Measurements from ENCODE around the gene PTPRU.

Gene PTPRU

DNA sequence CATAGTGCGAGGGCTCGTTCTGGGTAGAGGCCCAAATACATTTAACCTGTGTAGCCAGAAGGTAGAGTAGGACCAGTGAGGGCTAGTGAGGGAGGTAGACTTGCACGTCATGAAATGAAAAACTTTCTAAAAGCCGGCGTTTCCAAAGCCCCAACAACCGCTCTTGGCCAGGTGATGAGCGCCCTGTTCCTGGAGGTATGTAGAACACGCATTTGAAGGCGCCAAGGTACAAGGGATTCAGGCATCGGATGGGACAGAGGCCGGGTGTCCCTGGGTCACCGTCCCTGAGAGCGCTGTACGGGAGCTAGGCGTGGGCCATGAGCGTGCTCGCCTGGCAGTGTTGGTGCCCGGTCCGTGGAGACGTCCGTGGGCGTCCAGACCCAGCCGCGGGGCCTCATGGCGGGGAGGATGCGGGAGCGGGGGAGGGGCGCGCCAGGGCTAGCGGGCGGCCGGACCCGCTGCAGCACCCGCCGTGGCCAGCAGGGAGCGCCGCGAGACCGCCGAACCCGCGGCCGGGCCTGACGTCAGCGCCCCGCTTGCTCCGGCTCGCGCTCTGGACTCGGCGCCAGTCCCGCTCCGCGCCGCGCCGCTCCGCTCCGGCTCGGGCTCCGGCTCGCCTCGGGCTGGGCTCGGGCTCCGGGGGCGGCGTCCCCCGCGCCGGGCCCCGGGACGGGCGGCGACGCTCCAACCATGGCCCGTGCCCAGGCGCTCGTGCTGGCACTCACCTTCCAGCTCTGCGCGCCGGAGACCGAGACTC lies at the start of gene PTPRU:
Gene PTPRU (plus strand): TSS at position 568 of the 757 bp plus-strand sequence. CDS start 123 bp downstream, at position 691.
- no peak for TF ChIP-seq JUND (IDR thresholded peaks at IDR 0.05; ENCODE audit: low read depth)
- in situ Hi-C loops (cut with HindIII; ENCODE audit: low pct_unique_long_range_greater_than_20kb, low sequenced_read_pairs), result no loop called here
- peak; percentile 65 to 83 for DNase-seq (ENCODE audit: low read depth in 1 of 2, low spot score in 1 of 2)

DNA sequence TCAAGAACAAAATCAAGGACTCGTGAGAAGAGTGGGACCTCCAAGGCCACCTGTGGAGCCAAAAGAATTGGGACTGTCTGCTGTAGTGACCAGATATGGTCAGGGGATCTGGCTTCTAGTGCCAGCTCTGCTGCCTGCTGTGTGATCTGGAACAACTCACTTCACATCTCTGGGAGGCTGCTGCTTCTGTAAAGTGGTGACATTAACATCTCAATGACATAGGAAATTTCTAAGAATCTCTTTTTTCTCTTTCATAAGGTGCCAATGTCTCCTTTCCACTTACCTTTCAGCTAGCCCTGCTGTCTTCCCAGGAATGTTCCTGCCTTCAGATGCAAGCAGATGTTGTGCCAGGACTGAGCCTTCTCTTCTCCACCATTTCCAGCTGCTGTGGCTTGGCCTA lies 49.6 kb upstream of the PTPRU start:
- in situ Hi-C loops (cut with HindIII; ENCODE audit: low pct_unique_long_range_greater_than_20kb, low sequenced_read_pairs), result no loop called here
- DNase-seq (ENCODE audit: low read depth in 1 of 2, low spot score in 1 of 2), result no peak
- no peak for TF ChIP-seq JUND (IDR thresholded peaks at IDR 0.05; ENCODE audit: low read depth)

DNA sequence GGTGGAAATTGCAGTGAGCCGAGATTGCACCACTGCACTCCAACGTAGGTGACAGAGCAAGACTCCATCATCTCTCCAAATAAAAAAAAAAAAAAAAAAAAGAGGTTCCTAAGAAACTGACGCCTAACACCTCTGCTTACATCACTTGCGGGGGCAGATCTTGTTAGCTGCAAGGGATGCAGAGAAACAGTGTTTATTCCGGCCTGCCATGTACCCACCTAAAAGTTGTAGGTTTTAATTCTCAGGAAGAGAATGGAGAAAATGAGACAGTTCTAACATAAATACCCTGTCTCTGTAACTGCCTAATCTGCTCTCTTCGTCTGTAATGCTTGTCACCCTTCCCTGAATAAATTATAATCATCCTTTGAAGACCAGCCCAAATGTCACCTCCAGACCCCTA lies 45.6 kb upstream of the PTPRU start:
- no peak for DNase-seq (ENCODE audit: low read depth in 1 of 2, low spot score in 1 of 2)
- in situ Hi-C loops (cut with HindIII; ENCODE audit: low pct_unique_long_range_greater_than_20kb, low sequenced_read_pairs), result no loop called here
- no peak for TF ChIP-seq JUND (IDR thresholded peaks at IDR 0.05; ENCODE audit: low read depth)

DNA sequence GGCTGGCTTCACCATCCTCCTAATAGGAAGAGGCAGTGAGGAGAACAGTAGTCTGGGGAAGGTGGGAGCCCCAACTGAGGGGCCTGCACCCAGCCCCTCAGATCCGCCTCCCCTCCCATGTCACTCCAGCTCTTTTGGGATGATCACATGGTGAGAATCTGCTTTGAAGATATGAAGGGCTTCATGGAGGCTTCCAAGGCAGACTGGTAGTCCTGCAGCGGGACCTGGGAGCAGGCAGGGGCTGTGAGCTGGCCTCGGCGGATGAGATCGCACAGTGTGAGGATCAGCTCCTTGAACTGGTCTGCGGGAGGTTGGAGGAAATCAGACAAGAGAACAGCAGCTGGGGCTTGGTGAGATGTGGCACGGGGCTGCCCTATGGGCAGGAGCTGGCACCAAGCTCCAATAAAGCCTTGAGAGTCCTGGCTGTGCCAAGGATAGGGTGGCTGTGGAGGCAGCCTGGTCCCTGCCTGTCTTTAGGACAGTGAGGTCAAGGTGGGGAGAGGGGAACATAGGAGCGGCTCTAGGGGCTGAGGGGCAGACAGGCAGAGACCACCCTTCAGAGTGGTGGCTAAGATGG lies 42.4 kb upstream of the PTPRU start:
- no peak for TF ChIP-seq JUND (IDR thresholded peaks at IDR 0.05; ENCODE audit: low read depth)
- DNase-seq (ENCODE audit: low read depth in 1 of 2, low spot score in 1 of 2), result no peak
- in situ Hi-C loops (cut with HindIII; ENCODE audit: low pct_unique_long_range_greater_than_20kb, low sequenced_read_pairs), result no loop called here

DNA sequence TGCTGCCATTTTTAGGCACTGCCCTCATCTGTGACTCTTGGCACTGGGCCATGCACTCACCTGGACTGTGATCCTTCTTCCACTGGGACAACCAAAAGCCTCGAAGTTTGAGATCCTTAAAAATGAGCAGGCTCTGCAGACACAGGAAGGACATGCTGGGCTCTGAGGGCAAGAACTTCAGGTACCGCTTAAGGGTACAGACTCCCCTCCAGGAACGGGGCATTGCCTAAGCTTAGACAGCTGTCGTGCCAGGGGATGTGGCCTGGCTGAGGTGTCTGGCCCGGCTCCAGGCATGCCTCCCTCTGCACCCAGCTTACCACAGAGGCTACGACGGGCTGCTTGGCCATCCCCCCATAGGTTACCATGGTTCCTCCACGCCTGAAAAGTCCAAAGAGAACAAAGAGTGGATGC lies 40.4 kb upstream of the PTPRU start:
- no peak for TF ChIP-seq JUND (IDR thresholded peaks at IDR 0.05; ENCODE audit: low read depth)
- DNase-seq (ENCODE audit: low read depth in 1 of 2, low spot score in 1 of 2), result no peak
- in situ Hi-C loops (cut with HindIII; ENCODE audit: low pct_unique_long_range_greater_than_20kb, low sequenced_read_pairs), result no loop called here

DNA sequence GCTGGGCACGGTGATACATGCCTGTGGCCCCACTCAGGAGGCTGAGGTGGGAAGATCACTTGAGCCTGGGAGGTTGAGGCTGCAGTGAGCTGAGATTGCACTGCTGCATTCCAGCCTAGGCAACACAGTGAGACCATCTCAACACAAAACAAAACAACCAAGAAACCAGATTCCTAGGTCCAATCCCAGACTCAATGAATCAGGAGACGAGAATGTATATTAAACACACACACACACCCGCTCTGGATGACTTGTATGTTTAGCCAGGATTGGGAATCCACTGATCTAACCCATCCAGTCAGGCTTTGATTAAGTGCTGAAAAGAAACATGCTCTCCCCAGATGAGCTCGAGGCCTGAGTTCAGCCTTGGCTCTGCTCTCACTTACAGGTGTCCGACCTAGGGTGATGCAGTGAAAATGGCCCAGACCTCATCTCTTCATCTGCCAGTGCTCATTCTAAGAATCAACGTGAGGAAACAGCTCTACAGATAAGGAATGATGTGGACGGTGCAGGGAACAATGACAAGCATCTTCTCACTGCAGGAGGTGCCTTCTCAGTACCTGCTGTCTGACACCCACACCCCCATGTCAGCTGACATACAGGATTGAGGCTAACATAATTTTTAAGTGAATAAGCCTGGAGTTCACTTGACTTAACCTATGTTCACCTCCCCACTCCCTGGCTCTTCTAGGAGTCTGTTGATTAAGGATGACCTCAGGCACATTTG lies 39.3 kb upstream of the PTPRU start:
- no peak for TF ChIP-seq JUND (IDR thresholded peaks at IDR 0.05; ENCODE audit: low read depth)
- no peak for DNase-seq (ENCODE audit: low read depth in 1 of 2, low spot score in 1 of 2)
- in situ Hi-C loops (cut with HindIII; ENCODE audit: low pct_unique_long_range_greater_than_20kb, low sequenced_read_pairs), result no loop called here

DNA sequence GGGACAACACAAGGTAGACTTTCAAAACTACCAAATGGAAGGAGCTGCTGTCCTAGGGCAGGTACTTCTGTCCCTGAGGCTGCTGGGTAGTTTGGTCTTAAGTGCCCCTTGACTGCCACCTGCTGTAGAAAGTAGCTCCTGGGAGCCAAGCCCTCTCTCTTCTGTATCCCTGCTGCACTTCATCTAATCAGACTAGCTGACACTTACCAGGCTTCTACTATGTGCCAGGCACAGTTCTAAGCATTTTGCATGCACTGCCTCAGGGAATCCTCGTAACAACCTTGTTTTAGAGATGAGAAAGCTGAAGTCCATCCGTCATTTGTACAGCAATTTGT lies 38.8 kb upstream of the PTPRU start:
- in situ Hi-C loops (cut with HindIII; ENCODE audit: low pct_unique_long_range_greater_than_20kb, low sequenced_read_pairs), result no loop called here
- no peak for TF ChIP-seq JUND (IDR thresholded peaks at IDR 0.05; ENCODE audit: low read depth)
- peak; percentile 19 to 65 for DNase-seq (ENCODE audit: low read depth in 1 of 2, low spot score in 1 of 2)

DNA sequence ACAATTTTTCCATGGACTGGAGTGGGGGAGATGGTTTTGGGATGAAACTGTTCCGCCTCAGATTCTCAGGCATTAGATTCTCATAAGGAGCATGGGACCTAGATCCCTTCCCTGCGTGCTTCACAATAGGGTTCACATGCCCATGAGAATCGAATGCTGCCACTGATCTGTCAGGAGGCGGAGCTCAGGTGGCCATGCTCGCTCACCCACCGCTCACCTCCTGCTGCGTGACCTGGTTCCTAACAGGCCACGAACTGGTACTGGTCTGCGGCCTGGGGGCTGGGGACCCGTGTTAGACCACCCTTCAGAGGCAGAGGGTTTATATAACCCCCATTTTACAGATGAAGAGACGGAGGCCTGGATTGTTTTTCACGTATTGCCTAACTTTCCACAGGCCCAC lies 38.3 kb upstream of the PTPRU start:
- no peak for TF ChIP-seq JUND (IDR thresholded peaks at IDR 0.05; ENCODE audit: low read depth)
- in situ Hi-C loops (cut with HindIII; ENCODE audit: low pct_unique_long_range_greater_than_20kb, low sequenced_read_pairs), result no loop called here
- no peak for DNase-seq (ENCODE audit: low read depth in 1 of 2, low spot score in 1 of 2)

DNA sequence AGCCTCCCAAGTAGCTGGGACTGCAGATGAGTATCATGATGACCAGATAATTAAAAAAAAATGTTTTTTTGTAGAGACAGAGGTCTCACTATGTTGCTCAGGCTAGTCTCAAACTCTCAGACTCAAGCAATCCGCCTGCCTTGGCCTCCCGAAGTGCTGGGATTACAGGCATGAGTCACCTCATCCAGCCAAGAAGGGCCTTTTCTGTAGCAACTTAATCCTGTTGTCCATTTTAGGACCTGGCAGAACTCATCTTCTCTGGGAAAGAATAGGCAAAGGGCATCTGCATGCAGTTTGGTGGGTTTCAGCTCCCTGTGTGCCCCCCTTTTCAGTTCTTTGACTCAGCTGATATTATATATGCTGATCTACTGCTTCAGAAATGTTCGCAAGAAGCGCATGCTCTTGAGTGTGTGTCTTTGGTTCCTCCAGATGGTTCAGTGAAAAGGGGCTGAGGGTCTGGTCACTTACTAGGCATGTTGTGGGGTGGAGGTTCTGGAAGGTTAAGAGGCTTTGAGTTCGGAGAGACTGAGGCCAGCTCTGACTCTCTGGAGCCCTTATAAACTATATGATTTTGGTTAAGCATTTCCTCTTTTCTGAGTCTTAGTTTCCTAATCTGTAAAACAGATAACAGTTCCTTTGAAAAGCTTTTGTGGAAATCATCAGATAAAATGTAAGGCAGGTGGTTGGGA lies 35.3 kb upstream of the PTPRU start:
- in situ Hi-C loops (cut with HindIII; ENCODE audit: low pct_unique_long_range_greater_than_20kb, low sequenced_read_pairs), result no loop called here
- no peak for TF ChIP-seq JUND (IDR thresholded peaks at IDR 0.05; ENCODE audit: low read depth)
- DNase-seq (ENCODE audit: low read depth in 1 of 2, low spot score in 1 of 2), result no peak

DNA sequence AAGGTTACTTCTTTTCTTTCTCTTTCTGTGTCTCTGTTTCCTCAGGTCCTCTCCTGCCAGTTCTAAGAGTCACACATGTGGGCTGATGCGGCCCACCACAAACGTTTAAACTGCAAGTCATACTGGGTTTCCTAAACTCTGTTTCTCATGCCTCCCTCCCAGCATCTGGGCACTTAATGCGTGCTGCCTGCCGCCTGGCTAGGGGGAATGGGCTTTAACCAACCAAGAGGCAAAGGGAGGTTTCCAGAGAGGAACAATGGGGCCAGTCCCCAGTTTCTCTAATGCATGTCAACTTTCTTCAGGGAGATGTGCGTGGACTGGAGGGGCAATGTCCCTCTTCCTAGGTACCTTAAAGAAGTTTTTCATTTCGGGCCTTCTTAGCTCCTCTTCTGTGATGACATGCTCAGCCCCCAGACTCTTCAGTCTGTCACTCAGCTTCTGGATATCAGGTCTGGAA lies 34.7 kb upstream of the PTPRU start:
- no peak for TF ChIP-seq JUND (IDR thresholded peaks at IDR 0.05; ENCODE audit: low read depth)
- in situ Hi-C loops (cut with HindIII; ENCODE audit: low pct_unique_long_range_greater_than_20kb, low sequenced_read_pairs), result no loop called here
- DNase-seq (ENCODE audit: low read depth in 1 of 2, low spot score in 1 of 2), result no peak

DNA sequence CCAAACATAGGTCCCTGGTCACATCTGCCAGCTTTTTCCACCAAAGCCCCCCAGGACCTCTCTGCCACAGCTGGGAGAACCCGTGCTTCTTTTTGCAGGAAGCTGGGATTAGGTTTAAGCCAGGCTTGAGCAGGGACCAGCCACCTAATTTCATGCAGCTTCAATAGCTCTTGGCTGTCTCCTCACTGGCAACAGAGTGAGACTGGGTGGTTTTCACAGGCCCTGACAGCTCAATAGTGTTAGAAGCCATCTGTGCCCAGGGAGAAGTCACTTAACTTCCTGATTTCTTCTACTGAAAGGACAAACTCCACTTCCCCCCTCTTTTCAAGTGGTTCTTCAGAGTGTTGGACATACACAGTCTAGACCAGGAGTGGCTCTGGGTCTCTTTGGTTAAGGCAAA lies 34.3 kb upstream of the PTPRU start:
- no peak for DNase-seq (ENCODE audit: low read depth in 1 of 2, low spot score in 1 of 2)
- in situ Hi-C loops (cut with HindIII; ENCODE audit: low pct_unique_long_range_greater_than_20kb, low sequenced_read_pairs), result no loop called here
- TF ChIP-seq JUND (IDR thresholded peaks at IDR 0.05; ENCODE audit: low read depth), result no peak

DNA sequence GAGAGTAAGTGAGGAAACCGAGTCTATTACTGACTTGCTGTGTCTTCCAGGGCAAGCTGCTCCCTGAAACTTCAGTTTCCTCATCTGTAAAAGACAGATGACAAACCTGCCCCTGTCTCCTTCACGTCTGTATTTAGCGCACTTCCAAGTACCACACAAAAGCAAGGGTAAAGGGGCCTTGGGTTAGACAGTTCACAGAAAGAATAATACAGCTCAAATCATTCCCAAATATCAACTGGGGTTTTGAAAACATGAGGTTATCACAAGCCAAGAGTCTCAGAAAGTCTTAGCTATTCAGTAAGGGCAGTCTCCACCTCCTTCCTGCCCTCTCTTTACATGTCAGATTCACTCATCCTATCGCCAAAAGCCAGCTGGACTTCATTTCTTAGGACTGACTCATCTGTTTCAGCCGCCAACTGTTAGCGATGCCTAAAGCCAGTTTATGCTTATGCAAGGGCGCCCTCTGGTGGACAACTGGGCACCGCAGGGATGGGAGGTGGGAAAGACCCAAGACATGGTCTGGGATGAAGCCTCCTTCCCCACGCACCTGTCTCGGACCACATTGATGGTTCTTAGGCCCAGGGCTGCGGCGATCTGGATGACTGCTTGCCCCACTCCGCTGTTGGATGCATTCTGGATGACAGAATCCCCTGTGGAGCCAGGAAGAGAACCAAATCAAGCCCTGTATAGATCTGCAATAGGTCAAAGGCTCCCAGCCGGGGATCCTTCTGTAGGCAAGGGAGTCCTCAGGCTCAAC lies 33.6 kb upstream of the PTPRU start:
- in situ Hi-C loops (cut with HindIII; ENCODE audit: low pct_unique_long_range_greater_than_20kb, low sequenced_read_pairs), result no loop called here
- peak; percentile 95 for TF ChIP-seq JUND (IDR thresholded peaks at IDR 0.05; ENCODE audit: low read depth)
- peak; percentile 70 to 96 for DNase-seq (ENCODE audit: low read depth in 1 of 2, low spot score in 1 of 2)

Data from T47D (cell line).